ENCODE results near the gene CD300H.

DNA sequence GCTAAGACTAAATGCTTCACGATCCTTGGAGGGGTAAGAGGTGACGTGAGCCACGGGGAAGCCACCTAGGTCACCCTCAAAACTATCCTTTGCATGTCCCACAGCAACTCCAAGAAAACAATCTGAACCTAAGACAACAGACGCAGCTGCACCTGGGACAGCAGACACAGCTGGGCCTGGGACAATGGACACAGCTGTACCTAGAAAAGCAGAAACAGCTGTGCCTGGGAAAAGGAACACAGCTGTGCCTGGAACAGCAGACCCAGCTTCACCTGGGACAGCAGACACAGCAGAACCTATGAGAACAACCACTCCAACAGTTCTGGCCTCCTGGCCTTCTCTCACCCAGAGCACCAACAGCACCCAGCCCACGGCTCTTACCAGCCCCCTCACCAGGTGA, 36.4 kb upstream of the CD300H start:
- TF ChIP-seq, protein P1, sequence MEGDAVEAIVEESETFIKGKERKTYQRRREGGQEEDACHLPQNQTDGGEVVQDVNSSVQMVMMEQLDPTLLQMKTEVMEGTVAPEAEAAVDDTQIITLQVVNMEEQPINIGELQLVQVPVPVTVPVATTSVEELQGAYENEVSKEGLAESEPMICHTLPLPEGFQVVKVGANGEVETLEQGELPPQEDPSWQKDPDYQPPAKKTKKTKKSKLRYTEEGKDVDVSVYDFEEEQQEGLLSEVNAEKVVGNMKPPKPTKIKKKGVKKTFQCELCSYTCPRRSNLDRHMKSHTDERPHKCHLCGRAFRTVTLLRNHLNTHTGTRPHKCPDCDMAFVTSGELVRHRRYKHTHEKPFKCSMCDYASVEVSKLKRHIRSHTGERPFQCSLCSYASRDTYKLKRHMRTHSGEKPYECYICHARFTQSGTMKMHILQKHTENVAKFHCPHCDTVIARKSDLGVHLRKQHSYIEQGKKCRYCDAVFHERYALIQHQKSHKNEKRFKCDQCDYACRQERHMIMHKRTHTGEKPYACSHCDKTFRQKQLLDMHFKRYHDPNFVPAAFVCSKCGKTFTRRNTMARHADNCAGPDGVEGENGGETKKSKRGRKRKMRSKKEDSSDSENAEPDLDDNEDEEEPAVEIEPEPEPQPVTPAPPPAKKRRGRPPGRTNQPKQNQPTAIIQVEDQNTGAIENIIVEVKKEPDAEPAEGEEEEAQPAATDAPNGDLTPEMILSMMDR (IDR thresholded peaks at IDR 0.05) = no peak
- TF ChIP-seq POLR2A (IDR thresholded peaks at IDR 0.05) = no peak
- TF ChIP-seq POLR2AphosphoS5 (IDR thresholded peaks at IDR 0.05) = no peak

Data from prostate gland (tissue), 2 donors.